ENCODE measurements around the gene PCSK4. TPM values are rescaled to one million over a fixed set of nuclear protein-coding genes. Genes with fewer than 3 reads are reported as not detected.

Gene PCSK4
- total and polyA plus RNA-seq, 2 of the 13 experiments (the other 11 are each of a cell fraction or from before 2014, with no cell fraction given): 2.0 to 2.7 TPM

DNA sequence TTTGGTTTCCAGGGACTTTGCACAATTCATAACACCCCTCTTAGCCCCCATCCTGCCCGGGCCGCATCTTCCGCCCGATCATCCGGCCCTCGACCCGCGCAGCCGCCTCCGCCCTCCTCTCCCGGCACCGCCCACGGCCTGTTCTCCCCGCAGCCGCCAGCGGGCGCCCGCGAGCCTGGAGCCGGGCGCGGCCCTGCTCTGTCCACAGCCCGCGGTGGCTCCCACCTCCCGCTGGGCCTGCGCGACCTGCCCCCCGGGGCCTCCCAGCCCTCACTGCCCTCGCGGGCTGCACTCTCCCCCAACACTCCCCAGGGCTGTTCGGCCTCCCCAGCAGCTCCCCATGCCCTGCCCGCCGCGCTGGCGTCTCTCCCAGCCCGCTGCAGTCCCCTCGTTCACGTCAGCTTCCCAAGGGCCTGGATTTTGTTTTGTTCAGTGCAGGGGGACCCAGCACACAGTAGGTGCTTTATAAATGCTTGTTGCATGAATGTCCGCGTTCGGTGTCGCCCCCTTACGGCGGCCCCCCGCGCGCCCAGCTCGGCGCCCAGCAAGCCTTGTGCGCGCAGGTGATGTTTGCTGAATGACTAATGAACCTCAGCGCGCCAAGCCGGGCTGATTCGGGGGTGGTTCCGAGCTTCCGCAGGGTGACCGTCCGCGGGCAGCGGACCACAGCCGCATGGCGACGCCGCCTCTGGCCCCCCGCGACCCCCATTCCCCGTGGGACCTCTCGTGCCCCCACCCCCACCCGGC, 44.8 kb downstream of the PCSK4 start (continued):
- TF ChIP-seq, protein P1, sequence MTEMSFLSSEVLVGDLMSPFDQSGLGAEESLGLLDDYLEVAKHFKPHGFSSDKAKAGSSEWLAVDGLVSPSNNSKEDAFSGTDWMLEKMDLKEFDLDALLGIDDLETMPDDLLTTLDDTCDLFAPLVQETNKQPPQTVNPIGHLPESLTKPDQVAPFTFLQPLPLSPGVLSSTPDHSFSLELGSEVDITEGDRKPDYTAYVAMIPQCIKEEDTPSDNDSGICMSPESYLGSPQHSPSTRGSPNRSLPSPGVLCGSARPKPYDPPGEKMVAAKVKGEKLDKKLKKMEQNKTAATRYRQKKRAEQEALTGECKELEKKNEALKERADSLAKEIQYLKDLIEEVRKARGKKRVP (CRISPR knock-in tag; IDR thresholded peaks at IDR 0.05): 0 out of 4 replicates have a peak, but pooled peaks of 1 of the 2 experiments have one; percentile 41
- TF ChIP-seq ZNF10 (CRISPR knock-in tag; IDR thresholded peaks at IDR 0.05; ENCODE audit: borderline replicate concordance, low read depth) (no peak), ZNF788 (CRISPR knock-in tag; IDR thresholded peaks at IDR 0.05; ENCODE audit: borderline replicate concordance) (no peak), ZNF362 (CRISPR knock-in tag; IDR thresholded peaks at IDR 0.05; ENCODE audit: borderline replicate concordance) (no peak), ZNF468 (CRISPR knock-in tag; IDR thresholded peaks at IDR 0.05) (no peak), NFIB (CRISPR knock-in tag; IDR thresholded peaks at IDR 0.05; ENCODE audit: borderline replicate concordance) (no peak), NR2C2 (CRISPR knock-in tag; IDR thresholded peaks at IDR 0.05; ENCODE audit: borderline replicate concordance) (0 out of 2 replicates have a peak, but pooled peaks have one; percentile 10), ZNF232 (CRISPR knock-in tag; IDR thresholded peaks at IDR 0.05; ENCODE audit: borderline replicate concordance) (no peak), ZFP91 (CRISPR knock-in tag; IDR thresholded peaks at IDR 0.05; ENCODE audit: borderline replicate concordance) (peak; percentile 66), MIER2 (CRISPR knock-in tag; IDR thresholded peaks at IDR 0.05) (no peak; the same call in 1 of the 2 replicates), RFX1 (IDR thresholded peaks at IDR 0.05) (no peak), ZXDC (CRISPR knock-in tag; IDR thresholded peaks at IDR 0.05) (peak; percentile 84; the same call in 1 of the 2 replicates), NCOA2 (CRISPR knock-in tag; IDR thresholded peaks at IDR 0.05) (no peak; the same call in 1 of the 2 replicates), MED8 (CRISPR knock-in tag; IDR thresholded peaks at IDR 0.05; ENCODE audit: insufficient replicate concordance) (no peak), YEATS2 (CRISPR knock-in tag; IDR thresholded peaks at IDR 0.05; ENCODE audit: borderline replicate concordance) (no peak), ZNF263 (CRISPR knock-in tag; IDR thresholded peaks at IDR 0.05) (0 out of 2 replicates have a peak, but pooled peaks have one; percentile 13), FOSL2 (CRISPR knock-in tag; IDR thresholded peaks at IDR 0.05) (peak; percentile 82), MED13 (CRISPR knock-in tag; IDR thresholded peaks at IDR 0.05) (0 out of 2 replicates have a peak, but pooled peaks have one; percentile 30)
- TF ChIP-seq, protein P2, sequence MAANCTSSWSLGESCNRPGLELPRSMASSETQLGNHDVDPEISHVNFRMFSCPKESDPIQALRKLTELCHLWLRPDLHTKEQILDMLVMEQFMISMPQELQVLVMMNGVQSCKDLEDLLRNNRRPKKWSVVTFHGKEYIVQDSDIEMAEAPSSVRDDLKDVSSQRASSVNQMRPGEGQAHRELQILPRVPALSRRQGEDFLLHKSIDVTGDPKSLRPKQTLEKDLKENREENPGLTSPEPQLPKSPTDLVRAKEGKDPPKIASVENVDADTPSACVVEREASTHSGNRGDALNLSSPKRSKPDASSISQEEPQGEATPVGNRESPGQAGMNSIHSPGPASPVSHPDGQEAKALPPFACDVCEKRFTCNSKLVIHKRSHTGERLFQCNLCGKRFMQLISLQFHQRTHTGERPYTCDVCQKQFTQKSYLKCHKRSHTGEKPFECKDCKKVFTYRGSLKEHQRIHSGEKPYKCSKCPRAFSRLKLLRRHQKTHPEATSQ (CRISPR knock-in tag; IDR thresholded peaks at IDR 0.05; ENCODE audit: borderline replicate concordance): no peak

All from HepG2 (cell line).